GM19023 (cell line): ENCODE results near the gene RGS6.

Source experiments
- ATAC-seq: cut with Tn5 transposase; IDR thresholded peaks from one replicate; pipeline ENCODE4 v1.9.1; 2021; ENCODE audit warnings: mild to moderate bottlenecking, moderate library complexity; ENCODE audit not compliant: unreplicated experiment

Gene RGS6

DNA sequence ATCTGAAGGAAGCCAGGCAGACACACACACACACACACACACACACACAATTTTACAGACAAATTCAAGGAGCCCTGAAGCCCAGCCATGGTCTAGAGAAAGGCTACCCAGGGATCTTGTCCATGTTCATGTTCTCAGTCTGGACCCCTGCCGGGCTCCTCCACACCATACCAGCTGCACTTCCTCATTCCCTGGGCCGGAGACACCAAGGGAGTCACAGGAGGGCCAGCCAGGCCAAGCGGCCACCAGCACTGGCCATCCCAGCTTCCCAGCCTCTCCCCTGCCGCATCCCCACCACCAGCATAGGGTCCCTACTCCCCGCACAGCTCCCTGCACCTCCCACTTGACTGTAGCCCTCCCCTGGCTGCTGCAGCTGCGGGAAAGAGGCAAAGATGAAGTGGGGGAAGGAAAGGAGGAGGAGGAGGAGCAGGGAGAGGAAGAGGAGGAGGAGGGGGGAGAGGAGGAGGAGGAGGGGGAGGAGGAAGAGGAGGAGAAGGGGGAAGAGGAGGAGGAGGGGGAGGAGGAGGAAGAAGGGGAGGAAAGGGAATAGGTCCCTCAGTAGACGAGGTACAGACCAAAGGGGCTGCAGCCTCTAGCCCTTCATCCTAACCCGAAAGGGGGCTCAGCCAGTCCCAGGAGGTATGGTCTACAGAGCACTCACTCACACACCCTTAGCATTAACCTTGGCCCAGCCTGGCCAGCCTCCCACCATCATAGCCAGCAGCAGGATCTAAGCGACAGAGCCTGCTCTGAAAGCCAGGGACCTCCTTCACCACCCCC, 668.5 kb downstream of the RGS6 start:
- ATAC-seq, result no peak

DNA sequence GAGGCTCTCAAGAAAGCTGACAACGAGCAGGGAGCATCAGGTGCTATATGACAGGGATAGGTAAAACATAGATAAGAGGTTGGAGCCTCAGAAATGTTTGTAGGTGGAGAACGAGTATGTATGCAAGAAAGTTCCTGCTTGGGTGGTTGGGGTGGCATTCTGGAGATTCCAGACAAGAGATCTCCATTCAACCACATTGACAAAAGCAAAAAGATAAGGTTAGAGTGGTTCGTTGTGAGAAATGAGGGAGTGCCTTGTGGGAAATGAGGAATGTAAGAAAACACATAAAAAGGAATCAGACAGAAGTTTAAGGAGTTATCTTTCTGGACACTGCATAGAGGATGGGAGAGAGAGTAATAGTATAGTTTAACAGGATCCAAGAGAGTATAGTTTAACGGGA, 671.4 kb downstream of the RGS6 start:
- ATAC-seq, result no peak

DNA sequence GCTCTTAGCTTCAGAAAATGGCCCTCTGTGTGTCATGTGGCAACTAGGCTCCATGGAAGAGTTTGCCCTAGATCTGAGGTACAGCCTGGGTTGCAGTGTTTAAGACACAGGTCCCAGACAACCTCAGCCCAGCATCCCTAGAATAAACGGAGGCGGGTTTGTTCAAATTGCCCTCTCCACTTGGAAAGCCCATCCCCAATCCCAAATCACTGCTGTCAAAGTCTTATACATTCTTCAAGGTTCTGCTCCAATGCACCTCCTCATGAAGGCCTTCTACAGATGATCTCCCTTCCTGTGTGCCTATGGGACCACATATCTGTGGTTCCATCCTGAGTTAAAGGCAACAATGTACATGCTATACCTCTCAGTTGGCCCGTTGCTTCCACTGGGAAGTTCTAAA, 671.9 kb downstream of the RGS6 start:
- ATAC-seq, result no peak

DNA sequence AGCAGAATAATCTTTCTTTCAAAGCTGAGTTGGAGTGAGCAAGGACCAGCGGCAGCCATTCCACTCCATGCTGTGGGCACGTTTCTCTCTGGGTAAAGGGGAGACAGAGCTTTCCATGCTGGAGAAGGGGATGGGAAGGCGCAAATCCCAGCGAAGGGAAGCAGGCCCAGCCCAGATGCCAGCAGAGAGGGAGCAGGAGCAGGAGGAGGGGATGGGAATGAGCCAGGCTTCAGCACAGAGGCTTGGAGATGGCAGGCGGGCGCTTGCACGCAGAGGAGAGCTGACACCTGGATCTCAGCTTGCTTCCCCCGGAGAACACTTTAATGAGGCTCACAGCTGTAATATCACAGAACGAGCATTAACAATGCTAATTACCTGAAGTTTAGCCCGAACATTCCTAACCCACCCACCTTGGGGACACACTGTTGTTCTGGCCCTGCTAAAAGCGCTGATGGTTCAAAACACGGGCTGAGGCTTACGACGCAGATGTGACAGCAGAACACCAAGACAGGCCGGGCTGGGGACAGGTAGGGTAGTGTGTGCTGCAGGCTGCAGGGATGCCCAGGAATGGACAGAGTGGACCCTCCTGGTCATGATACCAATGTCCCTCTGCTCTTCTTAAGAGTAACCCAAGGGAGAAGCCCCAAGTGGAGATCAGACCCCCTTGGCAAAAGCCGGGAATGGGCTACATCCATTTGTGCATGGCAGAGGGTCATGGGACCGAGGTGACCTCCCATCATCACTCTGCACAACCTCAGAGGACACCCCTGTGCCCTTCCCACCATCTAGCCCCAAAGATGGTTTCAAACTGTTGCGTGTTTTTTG, 673.1 kb downstream of the RGS6 start:
- no peak for ATAC-seq

DNA sequence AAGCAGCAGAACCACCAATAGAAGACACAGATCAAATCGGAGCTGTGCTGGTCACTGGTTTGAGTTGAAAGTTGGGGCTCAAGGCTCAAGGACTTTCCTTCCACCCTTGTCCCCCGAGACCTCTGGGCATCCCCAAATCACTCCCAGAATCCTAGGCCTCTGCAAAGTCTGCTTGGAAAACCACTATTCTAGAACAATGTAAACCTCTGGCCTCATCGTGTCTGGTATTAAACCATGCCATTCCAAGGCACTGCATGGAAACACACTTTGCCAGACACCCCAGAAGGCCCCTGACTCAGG, 673.6 kb downstream of the RGS6 start:
- ATAC-seq, result no peak

DNA sequence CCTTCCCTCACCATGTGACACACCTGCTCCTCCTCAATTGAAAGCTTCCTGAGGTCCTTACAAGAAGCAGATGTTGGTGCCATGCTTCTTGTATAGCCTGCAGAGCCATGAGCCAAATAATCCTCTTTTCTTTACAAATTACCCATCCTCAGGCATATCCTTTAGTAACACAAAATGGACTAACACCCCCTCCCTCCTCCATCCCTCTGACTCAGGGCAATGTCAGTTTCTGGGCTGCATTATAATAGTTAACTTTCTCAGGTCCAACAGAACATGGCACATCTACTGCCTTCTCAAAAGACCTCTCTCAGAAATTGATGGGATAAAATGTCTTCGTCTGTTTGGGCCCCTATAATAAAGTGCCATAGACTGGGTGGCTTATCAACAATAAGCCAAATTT, 674.6 kb downstream of the RGS6 start:
- ATAC-seq, result no peak

DNA sequence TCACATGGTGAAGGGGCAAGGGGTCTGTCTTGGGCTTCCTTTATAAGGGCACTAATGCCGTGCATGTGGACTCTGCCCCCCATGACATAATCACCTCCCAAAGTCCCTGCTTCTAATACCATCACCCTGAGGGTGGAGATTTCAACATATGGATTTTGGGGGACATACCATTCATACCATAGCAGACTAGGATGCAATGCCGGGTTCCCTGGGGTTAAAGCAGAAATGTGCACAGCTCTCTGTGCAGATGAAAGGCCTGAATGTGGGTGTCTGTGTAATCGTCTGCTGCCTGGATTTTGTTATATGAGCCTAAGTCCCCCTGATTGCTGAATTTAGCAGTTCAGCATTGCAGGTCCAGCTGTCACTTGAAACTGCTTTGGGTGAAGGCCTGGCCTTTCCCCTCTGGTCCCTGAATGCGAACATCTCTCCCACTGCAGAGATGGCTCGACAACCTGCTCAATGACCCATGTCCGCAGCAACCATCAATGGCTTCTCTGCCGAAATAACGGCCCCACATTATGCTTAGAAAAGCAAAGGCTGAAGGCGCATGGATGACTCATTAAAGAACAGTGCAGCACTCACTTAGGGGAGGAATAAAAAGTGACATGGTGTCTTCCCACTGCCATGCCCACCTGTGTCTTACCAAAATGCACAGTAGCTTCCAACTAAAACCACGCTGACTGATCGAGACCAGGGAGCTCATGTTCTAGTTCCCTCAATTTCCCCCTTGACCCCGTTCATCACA, 675.3 kb downstream of the RGS6 start:
- ATAC-seq, result no peak

DNA sequence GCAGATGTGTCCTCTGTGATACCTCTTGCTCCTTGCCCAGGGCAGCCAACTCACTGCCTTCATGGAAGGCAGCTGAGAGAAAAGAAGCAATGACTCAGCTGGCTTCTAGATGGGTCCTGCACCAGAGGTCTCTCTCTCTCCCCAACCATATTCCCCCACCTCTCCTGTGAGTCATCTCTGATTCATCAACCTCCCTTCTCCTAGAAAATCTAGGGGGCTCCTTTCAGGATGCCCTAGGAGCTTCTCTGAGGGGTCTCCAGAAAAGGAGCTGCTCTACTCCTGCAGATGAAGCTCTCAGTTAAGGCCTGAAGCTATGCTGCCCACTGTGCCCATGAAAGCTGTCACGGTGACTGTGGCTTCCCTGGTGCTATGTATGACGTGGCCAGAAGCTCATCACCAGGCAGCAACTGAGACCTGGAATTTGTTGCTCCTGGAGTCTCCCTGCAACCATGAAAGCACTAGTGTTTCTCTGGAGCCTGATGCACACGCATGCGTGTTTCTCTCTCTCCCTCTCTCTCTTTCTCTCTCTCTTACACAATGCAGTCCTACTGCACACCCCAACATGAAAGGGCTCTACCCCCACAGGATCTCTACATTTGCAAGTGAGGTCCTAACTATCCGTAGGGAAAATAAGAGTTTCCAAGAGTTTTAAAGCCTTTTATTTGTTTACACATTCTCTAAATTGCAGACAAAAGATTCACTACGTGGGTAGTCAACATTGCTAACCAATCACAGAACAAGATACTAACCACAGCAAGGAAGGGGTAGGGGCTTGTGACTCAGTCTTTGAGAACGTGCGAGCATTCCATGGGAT, 676.4 kb downstream of the RGS6 start:
- no peak for ATAC-seq

DNA sequence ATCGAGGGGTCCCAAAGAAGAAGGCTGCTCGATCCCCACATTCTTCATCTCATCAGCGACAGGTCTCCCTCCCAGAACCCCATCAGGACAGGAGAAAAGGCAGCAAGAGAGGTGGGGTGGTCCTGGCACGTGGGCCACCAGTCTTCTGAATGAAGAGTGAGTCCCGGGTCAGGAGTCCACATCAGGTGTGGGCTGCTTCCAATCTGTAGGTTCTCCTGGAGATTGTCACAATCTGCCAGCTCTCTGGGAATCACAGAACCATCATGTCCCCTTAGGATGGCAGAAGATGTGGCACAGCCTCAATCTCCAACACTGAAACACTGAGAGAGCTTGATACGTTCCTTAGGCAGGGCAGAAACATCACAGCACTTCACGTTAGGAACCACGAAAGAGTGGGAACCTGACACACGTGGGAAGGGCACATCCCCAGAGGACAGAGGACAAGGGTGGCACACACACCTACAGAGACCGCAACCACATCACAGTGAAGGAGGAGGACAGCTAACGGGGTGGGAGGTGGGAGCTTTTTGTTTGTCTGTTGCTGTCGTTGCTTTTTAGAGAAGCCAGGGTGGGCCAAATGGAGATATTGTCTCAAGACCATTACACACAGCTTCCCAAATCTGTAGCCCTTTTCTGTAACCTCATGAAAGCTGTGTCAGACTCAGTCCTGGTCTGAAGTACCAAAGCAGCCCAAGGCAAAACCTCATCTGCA, 677.1 kb downstream of the RGS6 start:
- ATAC-seq, result no peak

DNA sequence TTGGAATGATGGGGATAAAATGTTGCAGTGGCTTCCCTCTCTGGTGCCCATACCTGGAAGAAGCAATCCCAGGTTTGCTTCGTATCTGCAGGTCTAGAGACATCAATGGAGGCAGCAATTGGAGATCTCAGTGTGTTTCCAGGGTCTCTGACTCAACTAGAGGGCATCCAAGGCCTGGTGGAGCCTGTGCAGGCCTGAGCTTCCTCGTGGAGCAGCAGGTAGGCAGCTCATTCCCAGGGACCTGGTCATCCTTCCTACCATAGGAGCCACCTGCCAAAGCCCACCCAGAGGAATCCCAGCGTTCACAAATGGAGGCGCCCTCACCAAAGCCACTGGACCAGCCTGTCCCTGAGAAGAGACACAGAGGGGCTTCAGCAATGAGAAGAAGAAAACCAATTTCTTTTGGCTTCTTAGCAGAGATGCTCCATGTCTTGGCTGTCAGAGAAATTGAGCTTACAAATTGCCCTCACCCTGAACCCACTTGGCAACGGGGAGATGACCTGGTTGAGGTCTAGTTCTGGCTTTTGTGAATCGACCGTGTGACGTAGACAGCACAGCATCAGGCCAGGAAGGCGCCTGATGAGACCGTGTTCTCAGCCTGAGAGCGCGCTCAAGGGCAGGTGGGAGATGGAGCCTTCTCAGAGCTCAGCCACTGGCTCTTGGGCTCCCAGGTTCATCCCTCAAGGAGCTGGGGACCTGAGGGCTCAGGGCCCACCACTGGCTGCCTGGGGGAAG, 678.0 kb downstream of the RGS6 start:
- no peak for ATAC-seq

DNA sequence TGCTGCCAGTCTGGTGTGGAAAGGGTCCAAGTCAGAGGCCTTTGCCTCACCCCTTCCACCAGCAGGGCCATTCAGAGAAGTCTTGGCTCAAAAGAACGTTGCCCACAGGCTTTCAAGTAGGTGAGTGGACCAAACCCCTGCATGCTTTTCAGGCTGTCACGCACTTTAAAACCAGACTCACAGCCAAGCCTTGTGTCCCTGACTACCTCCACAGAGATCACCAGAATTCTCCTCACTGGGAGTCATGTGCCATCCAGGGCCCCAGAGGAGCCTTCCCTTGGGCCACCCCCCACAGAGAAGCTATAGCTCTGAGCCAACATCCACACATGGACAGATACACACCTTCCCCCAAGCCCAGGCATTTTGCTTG, 678.6 kb downstream of the RGS6 start:
- no peak for ATAC-seq

DNA sequence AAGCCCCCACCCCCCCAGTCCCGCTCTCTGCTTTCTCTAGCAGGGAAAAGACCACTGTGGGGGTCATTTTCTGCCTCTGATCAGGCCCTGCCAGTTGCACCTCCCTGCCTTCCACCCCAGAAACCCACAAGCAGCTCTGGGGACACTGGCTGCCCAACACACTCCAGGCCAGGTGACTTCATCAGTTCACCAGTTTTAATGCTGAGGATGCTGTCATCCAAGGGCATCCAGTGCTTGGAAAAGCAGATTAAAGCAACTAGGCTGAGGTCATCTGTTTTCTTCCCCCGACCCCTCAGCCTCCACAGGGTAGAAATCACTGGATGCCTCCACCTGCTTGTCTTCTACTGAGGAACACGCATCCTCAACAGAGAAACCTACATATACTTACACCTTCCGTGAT, 679.3 kb downstream of the RGS6 start:
- ATAC-seq, result no peak

DNA sequence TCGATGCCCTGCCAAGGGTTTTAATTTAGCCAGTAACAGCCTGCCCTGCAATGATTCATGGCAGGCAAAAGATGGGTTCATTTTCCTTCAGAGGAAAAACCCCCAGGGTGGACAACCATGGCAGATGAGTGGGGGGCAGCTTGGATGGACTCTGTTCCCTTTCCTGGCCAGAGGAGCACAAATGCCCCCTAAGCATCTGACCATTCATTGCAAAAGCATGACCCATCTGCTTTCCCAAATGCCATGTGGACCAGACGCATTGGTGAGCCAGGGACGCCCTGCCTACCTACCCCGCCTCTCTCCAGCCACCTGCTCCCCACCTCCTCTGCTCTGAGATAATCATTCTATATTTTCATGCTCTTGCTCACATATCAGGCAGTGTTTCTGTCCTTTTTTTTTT, 679.8 kb downstream of the RGS6 start:
- no peak for ATAC-seq

DNA sequence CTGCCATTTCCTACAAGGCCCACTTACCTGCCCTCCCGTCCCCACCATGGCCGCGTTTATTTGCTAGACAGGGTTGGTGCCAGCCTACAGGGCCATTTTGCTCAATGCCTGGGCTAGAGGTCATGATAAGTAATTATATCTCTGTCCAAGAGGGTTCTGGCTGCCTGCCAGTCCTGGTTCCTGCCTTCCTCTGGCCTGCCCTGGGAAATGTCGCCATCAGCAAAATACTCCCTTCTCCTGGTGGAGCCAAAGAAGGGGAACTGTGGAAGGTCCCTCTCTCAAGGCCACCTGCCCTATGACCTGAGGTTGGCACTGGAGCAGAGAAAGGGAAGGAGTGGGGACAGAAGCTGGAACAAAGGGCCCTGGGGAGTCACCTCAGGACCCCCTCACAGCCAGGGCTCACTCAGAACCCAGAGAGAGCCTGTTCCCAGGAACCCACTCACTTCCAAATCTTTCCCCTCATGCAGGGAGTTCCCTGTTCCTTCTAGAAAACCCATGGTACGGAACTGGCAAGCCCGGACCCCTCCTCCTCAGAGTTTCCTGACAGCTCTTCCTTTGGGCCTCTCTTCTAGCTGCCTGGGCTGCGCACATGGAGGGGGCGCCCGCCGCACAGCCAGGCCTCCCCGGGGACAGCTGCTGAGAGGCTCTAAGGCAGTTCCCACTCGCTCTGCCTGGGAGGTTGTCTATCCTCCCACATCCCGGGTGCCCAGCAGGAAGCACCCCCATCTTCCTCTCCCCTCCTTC, 681.2 kb downstream of the RGS6 start:
- ATAC-seq, result no peak

DNA sequence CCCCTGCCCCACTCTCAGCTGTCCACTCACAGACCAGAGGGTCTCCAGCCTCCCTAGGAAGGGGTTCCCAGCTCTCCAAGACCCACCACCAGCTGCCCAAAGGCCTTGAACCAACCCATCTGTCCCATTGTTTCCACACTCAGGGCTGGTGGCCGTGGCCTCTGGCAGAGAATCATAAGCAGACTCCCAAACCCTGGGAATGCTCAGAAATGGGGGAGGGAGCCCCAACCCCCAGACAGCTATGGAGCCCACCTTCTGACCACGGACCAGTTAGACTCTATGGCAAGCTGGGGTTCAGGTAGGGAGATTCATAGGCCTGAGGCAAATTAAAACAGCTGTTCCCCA, 681.7 kb downstream of the RGS6 start:
- ATAC-seq, result no peak

DNA sequence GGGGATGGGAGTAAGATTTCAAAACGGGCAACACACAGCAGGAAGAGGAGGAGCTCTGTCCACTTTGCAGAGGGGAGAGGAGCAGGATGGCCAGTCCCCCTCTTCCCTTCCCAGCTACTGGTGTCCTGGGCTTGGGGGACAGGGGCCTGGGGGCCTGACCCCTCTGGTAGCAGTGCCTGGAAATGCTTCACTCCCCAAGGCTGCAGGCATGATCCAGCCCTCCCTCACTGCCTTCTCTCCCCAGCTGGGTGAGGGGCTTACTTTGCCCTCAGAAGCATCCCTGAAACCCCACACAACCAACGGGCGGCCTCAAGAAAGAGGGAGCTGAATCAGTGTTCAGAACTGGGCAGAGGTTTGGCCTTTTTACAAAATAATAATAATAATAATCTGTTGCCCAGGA, 682.1 kb downstream of the RGS6 start:
- ATAC-seq, result no peak

DNA sequence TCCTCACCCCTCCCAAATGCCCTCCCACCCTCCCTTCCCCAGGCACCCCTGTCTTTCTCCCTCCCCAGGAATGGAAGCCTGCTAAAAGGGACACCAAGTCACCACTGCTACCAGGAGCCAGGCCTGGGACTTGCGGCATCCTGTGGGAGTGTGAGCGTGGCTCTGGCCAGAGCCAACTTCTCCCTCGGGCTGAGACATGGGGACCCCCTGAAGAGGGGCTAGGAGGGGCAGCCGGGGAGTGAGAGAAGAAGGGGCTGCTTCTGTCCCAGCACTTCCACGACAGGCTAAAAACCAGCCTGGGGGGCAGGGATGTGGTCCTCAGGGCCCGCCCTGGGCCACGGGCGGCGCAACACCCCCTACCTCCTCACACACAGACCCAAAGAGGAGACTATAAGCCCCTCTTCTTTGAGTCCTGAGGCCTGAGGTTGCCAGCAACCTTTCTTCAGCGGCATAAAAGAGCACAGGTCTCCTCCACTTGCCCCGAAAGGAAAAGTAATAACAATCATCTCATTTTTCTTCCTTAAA, 682.7 kb downstream of the RGS6 start:
- no peak for ATAC-seq

DNA sequence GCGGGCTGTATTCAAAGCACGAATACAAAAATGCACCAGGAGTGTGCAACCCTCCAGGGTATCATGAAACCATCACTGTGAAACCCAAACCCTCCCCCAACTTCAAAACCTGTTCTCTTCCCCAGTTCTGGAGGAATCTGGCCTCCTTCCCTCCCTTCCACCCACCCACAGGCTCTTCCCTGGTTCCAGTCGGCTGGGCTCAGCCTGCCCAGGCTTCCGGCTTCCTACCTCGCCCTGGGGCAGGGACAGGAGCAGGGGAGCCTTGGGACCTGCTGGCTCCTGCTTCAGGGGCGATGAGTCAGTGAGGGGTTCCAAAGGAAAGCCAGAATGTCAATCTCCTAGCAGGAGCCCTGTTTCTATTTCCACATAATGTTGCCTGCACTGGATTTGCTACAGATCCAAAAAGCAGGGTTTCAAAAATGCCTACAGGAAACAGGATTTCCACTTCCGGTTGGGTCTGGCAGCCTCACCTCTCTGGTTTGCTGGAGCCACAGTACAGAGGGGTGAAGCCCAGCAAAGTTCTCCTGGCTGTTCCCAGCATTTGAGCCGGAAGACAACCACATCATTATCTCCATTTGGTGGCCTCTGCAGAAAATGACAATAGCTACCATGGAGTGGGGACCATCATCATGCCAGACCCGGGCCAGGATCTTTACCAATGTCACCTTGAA, 683.4 kb downstream of the RGS6 start:
- no peak for ATAC-seq
